GM18505 (cell line): Measurements from ENCODE around the gene CEACAM5.

Source experiments
- ATAC-seq: cut with Tn5 transposase; IDR thresholded peaks from one replicate; pipeline ENCODE4 v1.9.1; 2021; ENCODE audit not compliant: unreplicated experiment
- POLR2A ChIP-seq: IDR thresholded peaks from 4 replicates; pipeline ENCODE4 v1.6.1; 2011; ENCODE audit warnings: borderline replicate concordance; ENCODE audit not compliant: insufficient read depth, insufficient read length; ENCODE audit errors: extremely low read depth

The CEACAM5 gene

GRCh38 chr19:41694831-41695635 is 13.4 kb upstream of the CEACAM5 start:
- TF ChIP-seq POLR2A = no peak
- ATAC-seq = no peak

- ATAC-seq = no peak
- no peak for TF ChIP-seq POLR2A
These were observed 12.7 kb upstream of the CEACAM5 start for GRCh38 chr19:41695745-41696144.

GRCh38 chr19:41696402-41697197 is 11.8 kb upstream of the CEACAM5 start:
- TF ChIP-seq POLR2A = no peak
- ATAC-seq = no peak

DNA sequence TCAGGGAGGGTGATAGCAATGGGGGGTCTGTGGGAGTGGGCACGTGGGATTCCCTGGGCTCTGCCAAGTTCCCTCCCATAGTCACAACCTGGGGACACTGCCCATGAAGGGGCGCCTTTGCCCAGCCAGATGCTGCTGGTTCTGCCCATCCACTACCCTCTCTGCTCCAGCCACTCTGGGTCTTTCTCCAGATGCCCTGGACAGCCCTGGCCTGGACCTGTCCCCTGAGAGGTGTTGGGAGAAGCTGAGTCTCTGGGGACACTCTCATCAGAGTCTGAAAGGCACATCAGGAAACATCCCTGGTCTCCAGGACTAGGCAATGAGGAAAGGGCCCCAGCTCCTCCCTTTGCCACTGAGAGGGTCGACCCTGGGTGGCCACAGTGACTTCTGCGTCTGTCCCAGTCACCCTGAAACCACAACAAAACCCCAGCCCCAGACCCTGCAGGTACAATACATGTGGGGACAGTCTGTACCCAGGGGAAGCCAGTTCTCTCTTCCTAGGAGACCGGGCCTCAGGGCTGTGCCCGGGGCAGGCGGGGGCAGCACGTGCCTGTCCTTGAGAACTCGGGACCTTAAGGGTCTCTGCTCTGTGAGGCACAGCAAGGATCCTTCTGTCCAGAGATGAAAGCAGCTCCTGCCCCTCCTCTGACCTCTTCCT is 11.1 kb upstream of the CEACAM5 start:
- no peak for TF ChIP-seq POLR2A
- no peak for ATAC-seq

GRCh38 chr19:41698746-41699230 is 9.6 kb upstream of the CEACAM5 start:
- no peak for ATAC-seq
- no peak for TF ChIP-seq POLR2A

DNA sequence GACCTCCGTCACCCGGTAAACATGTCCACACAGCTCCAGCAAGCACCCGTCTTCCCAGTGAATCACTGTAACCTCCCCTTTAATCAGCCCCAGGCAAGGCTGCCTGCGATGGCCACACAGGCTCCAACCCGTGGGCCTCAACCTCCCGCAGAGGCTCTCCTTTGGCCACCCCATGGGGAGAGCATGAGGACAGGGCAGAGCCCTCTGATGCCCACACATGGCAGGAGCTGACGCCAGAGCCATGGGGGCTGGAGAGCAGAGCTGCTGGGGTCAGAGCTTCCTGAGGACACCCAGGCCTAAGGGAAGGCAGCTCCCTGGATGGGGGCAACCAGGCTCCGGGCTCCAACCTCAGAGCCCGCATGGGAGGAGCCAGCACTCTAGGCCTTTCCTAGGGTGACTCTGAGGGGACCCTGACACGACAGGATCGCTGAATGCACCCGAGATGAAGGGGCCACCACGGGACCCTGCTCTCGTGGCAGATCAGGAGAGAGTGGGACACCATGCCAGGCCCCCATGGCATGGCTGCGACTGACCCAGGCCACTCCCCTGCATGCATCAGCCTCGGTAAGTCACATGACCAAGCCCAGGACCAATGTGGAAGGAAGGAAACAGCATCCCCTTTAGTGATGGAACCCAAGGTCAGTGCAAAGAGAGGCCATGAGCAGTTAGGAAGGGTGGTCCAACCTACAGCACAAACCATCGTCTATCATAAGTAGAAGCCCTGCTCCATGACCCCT is 9.0 kb upstream of the CEACAM5 start:
- TF ChIP-seq POLR2A = no peak
- no peak for ATAC-seq

DNA sequence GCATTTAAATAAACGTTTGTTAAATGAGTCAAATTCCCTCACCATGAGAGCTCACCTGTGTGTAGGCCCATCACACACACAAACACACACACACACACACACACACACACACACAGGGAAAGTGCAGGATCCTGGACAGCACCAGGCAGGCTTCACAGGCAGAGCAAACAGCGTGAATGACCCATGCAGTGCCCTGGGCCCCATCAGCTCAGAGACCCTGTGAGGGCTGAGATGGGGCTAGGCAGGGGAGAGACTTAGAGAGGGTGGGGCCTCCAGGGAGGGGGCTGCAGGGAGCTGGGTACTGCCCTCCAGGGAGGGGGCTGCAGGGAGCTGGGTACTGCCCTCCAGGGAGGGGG is 8.5 kb upstream of the CEACAM5 start:
- TF ChIP-seq POLR2A = no peak
- no peak for ATAC-seq

DNA sequence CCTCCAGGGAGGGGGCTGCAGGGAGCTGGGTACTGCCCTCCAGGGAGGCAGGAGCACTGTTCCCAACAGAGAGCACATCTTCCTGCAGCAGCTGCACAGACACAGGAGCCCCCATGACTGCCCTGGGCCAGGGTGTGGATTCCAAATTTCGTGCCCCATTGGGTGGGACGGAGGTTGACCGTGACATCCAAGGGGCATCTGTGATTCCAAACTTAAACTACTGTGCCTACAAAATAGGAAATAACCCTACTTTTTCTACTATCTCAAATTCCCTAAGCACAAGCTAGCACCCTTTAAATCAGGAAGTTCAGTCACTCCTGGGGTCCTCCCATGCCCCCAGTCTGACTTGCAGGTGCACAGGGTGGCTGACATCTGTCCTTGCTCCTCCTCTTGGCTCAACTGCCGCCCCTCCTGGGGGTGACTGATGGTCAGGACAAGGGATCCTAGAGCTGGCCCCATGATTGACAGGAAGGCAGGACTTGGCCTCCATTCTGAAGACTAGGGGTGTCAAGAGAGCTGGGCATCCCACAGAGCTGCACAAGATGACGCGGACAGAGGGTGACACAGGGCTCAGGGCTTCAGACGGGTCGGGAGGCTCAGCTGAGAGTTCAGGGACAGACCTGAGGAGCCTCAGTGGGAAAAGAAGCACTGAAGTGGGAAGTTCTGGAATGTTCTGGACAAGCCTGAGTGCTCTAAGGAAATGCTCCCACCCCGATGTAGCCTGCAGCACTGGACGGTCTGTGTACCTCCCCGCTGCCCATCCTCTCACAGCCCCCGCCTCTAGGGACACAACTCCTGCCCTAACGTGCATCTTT is 7.8 kb upstream of the CEACAM5 start:
- ATAC-seq = no peak
- no peak for TF ChIP-seq POLR2A

DNA sequence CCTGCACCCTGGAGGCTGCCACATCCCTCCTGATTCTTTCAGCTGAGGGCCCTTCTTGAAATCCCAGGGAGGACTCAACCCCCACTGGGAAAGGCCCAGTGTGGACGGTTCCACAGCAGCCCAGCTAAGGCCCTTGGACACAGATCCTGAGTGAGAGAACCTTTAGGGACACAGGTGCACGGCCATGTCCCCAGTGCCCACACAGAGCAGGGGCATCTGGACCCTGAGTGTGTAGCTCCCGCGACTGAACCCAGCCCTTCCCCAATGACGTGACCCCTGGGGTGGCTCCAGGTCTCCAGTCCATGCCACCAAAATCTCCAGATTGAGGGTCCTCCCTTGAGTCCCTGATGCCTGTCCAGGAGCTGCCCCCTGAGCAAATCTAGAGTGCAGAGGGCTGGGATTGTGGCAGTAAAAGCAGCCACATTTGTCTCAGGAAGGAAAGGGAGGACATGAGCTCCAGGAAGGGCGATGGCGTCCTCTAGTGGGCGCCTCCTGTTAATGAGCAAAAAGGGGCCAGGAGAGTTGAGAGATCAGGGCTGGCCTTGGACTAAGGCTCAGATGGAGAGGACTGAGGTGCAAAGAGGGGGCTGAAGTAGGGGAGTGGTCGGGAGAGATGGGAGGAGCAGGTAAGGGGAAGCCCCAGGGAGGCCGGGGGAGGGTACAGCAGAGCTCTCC is 6.9 kb upstream of the CEACAM5 start:
- no peak for TF ChIP-seq POLR2A
- ATAC-seq = no peak

DNA sequence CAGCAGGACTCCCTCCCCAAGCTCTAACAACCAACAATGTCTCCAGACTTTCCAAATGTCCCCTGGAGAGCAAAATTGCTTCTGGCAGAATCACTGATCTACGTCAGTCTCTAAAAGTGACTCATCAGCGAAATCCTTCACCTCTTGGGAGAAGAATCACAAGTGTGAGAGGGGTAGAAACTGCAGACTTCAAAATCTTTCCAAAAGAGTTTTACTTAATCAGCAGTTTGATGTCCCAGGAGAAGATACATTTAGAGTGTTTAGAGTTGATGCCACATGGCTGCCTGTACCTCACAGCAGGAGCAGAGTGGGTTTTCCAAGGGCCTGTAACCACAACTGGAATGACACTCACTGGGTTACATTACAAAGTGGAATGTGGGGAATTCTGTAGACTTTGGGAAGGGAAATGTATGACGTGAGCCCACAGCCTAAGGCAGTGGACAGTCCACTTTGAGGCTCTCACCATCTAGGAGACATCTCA is 6.2 kb upstream of the CEACAM5 start:
- ATAC-seq = no peak

GRCh38 chr19:41703602-41704293 is 4.7 kb upstream of the CEACAM5 start:
- no peak for ATAC-seq
- no peak for TF ChIP-seq POLR2A

More for the DNA sequence above, 6.2 kb upstream of the CEACAM5 start:
- TF ChIP-seq POLR2A = no peak
